GM19397 (cell line): Measurements from ENCODE around the gene CDKAL1.
A peak's percentile ranks its signal among the peaks of the same experiment; 100 is the strongest.
"Not testable (repeated sequence)": the region's sequence is repeated elsewhere in the genome, so short reads cannot be mapped to it uniquely, and the experiment has no call there.

Source experiments
- ATAC-seq: cut with Tn5 transposase; IDR thresholded peaks from one replicate; pipeline ENCODE4 v1.9.1; 2021; ENCODE audit warnings: mild to moderate bottlenecking, moderate library complexity; ENCODE audit not compliant: unreplicated experiment

CDKAL1 gene

DNA sequence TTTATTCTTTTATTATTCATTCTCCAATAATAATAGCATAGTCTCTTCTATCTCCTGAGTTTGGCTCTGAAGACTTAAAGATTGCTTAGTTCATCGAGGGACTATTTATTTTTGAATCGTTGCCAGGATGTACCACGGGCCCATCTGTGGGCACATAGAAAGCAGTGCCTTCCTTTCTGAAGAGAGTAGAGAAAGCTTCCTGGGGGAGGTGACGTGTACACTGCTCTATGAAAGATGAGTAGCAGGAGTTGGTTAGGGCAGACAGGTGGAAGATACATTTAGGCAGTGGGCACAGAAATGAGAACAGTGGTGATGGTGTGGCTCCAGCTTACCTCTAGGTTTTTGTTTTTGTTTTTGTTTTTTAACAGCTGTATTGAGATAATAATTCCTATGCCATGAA lies 98.4 kb downstream of the CDKAL1 start:
- ATAC-seq: no peak

- ATAC-seq: no peak
Measured at GRCh38 chr6:20633566-20634340, 99.5 kb downstream of the CDKAL1 start.

DNA sequence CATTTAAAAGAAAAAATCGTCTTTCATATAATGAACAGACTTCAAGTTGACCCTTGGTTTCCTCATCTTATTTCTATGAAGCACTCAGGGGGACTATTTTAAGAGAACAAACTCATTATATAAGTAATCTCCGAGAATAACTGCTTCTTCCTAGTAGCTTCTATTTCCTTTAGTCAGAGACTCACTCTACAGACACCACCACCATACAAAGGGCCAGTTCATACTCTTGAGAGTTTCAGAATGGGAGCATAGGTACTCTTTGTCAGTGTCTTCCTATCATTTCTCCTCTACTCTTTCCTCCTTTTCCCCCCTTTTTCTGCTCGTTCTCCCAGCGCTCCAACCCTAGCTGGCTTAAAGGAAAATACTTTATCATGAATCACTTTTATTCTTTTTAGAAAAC lies 104.9 kb downstream of the CDKAL1 start:
- ATAC-seq: no peak

- ATAC-seq: no peak
Measured at GRCh38 chr6:20640181-20640580, 105.9 kb downstream of the CDKAL1 start.

DNA sequence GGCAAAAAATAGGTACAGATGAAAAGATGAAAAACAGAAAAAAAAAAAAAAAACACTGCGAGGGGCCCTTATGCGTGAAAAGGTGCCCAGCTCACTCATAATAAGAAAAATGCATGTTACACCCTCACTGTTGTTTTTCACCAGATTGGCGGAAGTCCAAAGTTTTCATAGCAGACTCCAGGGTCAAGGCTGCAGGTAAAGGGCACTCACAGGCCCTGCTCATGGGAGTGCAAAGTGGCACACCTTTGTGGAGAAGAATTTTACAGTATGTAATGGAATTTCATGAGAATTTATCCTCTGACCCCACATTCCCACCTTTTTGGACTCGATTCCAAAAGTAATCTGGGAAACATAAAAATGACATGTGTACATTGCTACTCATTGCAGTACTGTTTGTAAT lies 108.2 kb downstream of the CDKAL1 start:
- no peak for ATAC-seq

- ATAC-seq: no peak
Measured at GRCh38 chr6:20644667-20645370, 110.6 kb downstream of the CDKAL1 start.

- not testable (repeated sequence) for ATAC-seq
Measured at GRCh38 chr6:20645572-20645971, 111.3 kb downstream of the CDKAL1 start.

DNA sequence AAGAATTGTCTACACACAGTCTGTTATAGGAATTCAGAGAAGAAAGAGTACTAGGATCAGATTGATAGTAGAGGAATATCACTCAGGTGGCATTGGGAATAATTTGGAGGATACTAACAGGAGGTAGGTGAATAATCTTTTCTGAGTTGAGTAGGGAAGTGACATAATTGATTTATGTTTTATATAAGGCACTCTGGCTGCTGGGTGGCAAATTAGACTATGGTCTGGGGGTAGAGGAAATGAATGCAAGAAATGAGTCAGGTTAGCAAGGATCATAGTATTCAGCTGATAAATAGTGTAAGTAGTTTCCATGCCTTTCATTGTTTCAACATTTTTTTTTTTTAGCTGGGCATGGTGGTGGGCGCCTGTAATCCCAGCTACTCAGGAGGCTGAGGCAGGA lies 113.3 kb downstream of the CDKAL1 start:
- no peak for ATAC-seq

- ATAC-seq: not testable (repeated sequence)
Measured at GRCh38 chr6:20649696-20650470, 115.6 kb downstream of the CDKAL1 start.

- no peak for ATAC-seq
Measured at GRCh38 chr6:20652299-20653084, 118.2 kb downstream of the CDKAL1 start.

GRCh38 chr6:20653085-20653479 lies 118.8 kb downstream of the CDKAL1 start:
- no peak for ATAC-seq

- no peak for ATAC-seq
Measured at GRCh38 chr6:20655317-20655716, 121.1 kb downstream of the CDKAL1 start.

DNA sequence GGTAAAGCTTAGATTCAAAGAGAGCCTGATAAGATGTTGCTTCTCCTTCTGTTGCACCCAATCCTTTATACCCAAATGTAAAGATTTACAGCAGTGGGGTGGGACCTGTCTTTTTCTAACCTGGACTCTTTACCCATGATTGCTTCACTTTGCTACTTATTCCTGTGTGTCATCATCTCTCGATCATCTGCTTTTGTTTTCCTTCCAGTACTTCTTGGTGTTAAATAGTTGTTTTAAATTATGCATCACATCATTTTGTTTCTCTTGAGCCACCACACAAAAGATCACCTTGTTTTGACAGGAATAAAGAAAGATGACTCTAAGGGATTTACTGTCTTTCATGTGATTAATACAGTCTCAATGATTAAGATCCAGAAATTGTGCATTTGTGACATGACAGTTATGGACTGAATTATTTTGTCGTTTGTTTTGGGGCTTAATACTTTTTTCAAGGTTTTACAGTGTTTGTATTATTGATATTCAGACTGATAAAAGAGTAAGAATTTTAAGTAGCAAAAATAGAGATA lies 123.1 kb downstream of the CDKAL1 start:
- ATAC-seq: no peak

- no peak for ATAC-seq
Measured at GRCh38 chr6:20658053-20658452, 123.8 kb downstream of the CDKAL1 start.

DNA sequence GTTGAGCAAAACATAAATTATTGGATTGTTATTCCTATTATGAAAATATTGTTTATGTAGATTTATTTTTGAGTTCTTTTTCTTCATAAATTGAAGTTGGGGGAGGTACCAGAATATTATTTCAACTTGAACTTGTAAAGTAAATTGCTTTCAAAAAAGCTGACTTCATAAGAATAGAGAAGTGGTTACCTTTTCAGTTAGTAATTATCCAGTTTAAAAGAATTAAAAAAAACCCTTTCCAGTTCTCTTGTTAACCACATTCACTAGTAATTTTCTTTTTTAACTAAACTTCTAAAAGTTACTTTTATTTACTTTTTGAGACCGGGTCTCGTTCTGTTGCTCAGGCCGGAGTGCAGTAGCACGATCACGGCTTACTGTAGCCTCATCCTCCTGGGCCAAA lies 124.3 kb downstream of the CDKAL1 start:
- no peak for ATAC-seq

- no peak for ATAC-seq
Measured at GRCh38 chr6:20660534-20660933, 126.3 kb downstream of the CDKAL1 start.

- no peak for ATAC-seq
Measured at GRCh38 chr6:20661721-20662120, 127.5 kb downstream of the CDKAL1 start.

DNA sequence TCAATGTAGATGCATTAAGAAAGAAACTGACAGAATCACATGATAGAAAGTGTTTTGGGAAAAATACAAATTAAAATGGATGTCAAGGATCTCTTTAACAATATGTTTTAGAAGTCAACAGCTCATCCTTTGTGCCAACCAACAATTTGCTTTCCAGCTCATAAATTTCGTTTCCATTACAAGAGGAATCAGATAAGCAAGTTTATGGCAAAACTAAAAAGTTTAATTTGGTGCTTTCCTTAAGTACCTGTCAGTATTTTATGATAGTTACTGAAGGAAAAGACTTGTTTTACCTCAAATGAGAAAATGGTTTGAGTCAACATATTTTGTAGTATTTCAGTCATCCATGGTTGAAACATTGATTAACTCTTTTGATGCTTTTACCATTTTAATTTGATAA lies 130.0 kb downstream of the CDKAL1 start:
- no peak for ATAC-seq

DNA sequence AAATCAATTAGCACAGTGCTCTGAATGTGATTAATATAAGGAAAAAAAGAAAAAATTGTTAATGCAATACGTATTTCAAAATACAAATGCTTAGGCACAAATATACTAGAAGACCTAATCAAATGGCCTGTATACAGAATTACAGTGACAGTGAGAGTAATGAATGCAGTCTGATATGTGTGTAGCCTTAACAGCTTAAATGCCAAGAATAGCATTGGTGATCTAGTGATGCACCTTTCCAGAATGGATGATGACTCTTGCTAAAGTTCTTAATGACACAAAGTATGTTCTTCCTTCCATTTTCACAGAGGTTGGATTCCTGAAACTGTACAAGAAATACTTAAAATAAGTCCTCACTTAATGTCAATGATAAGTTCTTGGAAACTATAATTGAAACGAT lies 131.0 kb downstream of the CDKAL1 start:
- no peak for ATAC-seq

GRCh38 chr6:20669571-20670314 lies 135.5 kb downstream of the CDKAL1 start:
- ATAC-seq: peak; percentile 75
